COR-L47 (cell line): Measurements from ENCODE around the gene MAGEB3.

Experiments used
- DNase-seq: peaks from one replicate; lab custom pipeline; 2025; lab: John Stamatoyannopoulos, UW

MAGEB3 gene

DNA sequence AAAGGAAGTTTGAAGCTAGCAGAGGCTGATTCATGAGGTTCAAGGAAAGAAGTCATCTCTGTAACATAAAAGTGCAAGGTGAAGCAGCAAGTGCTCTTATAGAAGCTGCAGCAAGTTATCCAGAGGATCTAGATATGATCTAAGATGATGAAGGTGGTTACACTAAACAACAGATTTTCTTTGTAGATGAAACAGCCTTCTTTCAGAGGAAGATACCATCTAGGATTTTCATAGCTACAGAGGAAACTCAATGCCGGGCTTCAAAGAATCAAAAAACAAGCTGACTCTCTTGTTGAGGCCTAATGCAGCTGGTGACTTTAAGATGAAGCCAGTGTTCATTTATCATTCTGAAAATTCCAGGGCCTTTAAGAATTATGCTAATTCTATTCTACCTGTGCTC lies 50.0 kb downstream of the MAGEB3 start:
- DNase-seq: no peak

DNA sequence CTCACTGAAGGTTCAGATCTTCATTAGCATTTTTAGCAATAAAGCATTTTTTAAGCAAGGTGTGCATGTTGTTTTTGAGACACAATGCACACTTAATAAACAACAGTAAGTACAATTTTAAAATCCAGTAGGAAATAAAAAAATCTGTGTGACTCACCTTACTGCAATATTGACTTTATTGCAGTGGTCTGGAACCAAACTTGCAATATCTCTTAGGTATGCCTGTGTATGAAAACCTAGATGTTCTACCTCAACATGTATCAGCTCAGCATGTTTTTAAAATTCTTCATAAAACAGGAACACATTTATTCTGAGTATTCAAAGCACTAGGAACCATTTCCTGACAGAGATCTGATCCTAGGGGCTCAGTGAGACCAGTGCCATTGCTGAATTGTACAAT lies 52.1 kb downstream of the MAGEB3 start:
- no peak for DNase-seq

DNA sequence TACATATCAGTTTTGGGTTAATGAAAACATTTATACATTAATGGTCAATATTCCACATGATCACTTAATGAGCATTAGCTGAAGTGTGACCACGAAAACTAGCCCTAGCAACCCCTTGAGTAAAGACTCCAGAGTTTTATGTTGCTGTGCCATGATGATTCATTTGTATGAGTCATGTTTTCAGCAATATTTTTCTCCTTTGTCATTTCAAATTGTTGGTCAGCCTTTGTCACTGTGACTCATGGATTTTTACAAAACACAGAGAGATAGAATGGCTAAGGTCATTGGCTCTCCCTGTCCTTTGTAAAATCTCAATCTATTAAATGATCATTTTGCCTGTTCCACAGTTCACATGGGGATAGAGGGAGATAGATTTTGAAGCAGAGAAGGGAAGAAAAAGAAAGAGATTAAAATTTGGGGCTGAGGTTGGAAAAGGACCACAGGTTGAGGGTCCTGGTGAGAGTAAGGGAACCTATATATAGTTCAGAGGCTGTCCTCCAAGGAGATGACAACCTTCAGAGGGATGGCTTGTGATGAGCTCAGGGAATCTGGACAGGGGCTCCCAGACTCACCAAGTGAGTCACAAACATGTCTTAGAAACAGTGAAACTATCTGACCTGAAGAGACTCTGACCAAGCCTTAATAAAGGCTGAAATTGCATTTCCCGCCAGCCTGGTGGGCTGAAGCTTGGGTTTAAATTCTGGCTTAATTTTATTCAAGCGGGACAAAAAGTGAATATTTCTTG lies 53.2 kb downstream of the MAGEB3 start:
- no peak for DNase-seq
